K562 (cell line): ENCODE measurements around the gene ANKS3. TPM values are rescaled to one million over a fixed set of nuclear protein-coding genes. Genes with fewer than 3 reads are reported as not detected.

Experiments used
- BCOR ChIP-seq: fragments of 450-650 bp; IDR thresholded peaks from 2 replicates; pipeline ENCODE4 v1.6.1; 2016
- CREB3L1 ChIP-seq: fragments of 450-650 bp; IDR thresholded peaks from 2 replicates; pipeline ENCODE4 v1.6.1; 2014; ENCODE audit warnings: low read depth, mild to moderate bottlenecking, moderate library complexity, borderline replicate concordance
- DNMT1 ChIP-seq: fragments of 450-650 bp; IDR thresholded peaks from 2 replicates; pipeline ENCODE4 v1.6.1; 2016; ENCODE audit warnings: antibody characterized with exemption, mild to moderate bottlenecking
- ESRRB ChIP-seq: fragments of 250-450 bp; sonication (Bioruptor Pico); IDR thresholded peaks from 2 replicates; pipeline ENCODE4 v1.5.0; 2020; ENCODE audit warnings: mild to moderate bottlenecking, moderate library complexity, borderline replicate concordance
- MEIS2 ChIP-seq: fragments of 450-650 bp; IDR thresholded peaks from 2 replicates; pipeline ENCODE4 v1.6.1; 2014; ENCODE audit warnings: mild to moderate bottlenecking; ENCODE audit not compliant: partially characterized antibody
- MNT ChIP-seq, 2 experiments: fragments of 450-650 bp; conservative IDR thresholded peaks; 2 replicates each; pipeline ENCODE4 v1.6.1; 2017; ENCODE audit warnings: mild to moderate bottlenecking in 2 of 2, moderate library complexity in 2 of 2
- POLR2A ChIP-seq: fragments of 450-650 bp; conservative IDR thresholded peaks from 2 replicates; pipeline ENCODE4 v1.6.1; 2016
- RBM22 ChIP-seq: fragments of 200-400 bp; formaldehyde crosslinking; IDR thresholded peaks from 2 replicates; pipeline ENCODE4 v1.6.1; 2018; ENCODE audit warnings: low read length, low read depth; ENCODE audit not compliant: poor library complexity, severe bottlenecking
- REST ChIP-seq, 2 experiments: fragments of 450-650 bp; formaldehyde crosslinking in 1 of 2; IDR thresholded peaks; 2 replicates each; pipeline versions ENCODE4 v1.4.0 to v1.6.1; 2014 to 2020; ENCODE audit warnings: mild to moderate bottlenecking in 2 of 2, borderline replicate concordance in 1 of 2, low read depth in 1 of 2
- SETDB1 ChIP-seq: IDR thresholded peaks from one replicate; pipeline ENCODE4 v1.6.1; 2012; ENCODE audit warnings: low read length, control low read depth, inconsistent platforms
- SP2 ChIP-seq: IDR thresholded peaks from 2 replicates; pipeline ENCODE4 v1.6.1; 2011; ENCODE audit warnings: mild to moderate bottlenecking, low read depth, low read length, moderate library complexity; ENCODE audit not compliant: poor library complexity, severe bottlenecking; ENCODE audit errors: extremely low read depth
- SRSF9 ChIP-seq: fragments of 200-400 bp; formaldehyde crosslinking; IDR thresholded peaks from 2 replicates; pipeline ENCODE4 v1.6.1; 2017; ENCODE audit warnings: low read depth, low read length, borderline replicate concordance
- TARDBP ChIP-seq: fragments of 450-650 bp; IDR thresholded peaks from 2 replicates; pipeline ENCODE4 v1.6.1; 2016
- ZBTB7A ChIP-seq: IDR thresholded peaks from 2 replicates; pipeline ENCODE4 v1.6.1; 2011; ENCODE audit warnings: low read depth, mild to moderate bottlenecking, low read length, moderate library complexity, borderline replicate concordance; ENCODE audit not compliant: control insufficient read depth
- ZSCAN32 ChIP-seq: fragments of 450-650 bp; formaldehyde crosslinking; IDR thresholded peaks from 2 replicates; pipeline ENCODE4 v1.4.0; 2020; ENCODE audit warnings: mild to moderate bottlenecking, moderate library complexity
- polyA plus RNA-seq, 8 experiments: library from polyadenylated mRNA; depleted of rRNA in 4 of 8; stranded (reverse) in 5 of 8; unstranded in 3 of 8; fragments of >200 nt; fragmentation: Nextera tagmentation in 2 of 8; fragmentation: Illumina TruSeq in 1 of 8; extraction: Ambion mirVana in 2 of 8; extraction: Trizol in 1 of 8; gene quantifications; 2 replicates each; pipeline versions ENCODE4 v1.2.1 to v1.2.3, GENCODE V29; 2011 to 2014; ENCODE audit warnings: inconsistent platforms in 1 of 8, missing spikeins in 1 of 8
- total RNA-seq, 7 experiments: library from RNA; depleted of rRNA in 6 of 7; stranded (reverse); fragments of >200 nt in 6 of 7; fragmentation: Illumina TruSeq in 2 of 7; extraction: Trizol in 2 of 7; gene quantifications; 2 replicates each; pipeline versions ENCODE4 v1.2.1 to v1.2.3, GENCODE V29; 2011 to 2021; ENCODE audit warnings: low replicate concordance in 1 of 7

ANKS3 gene
- total and polyA plus RNA-seq, 9 of the 15 experiments (the other 6 are each of a cell fraction or from before 2014, with no cell fraction given): 0.43 to 25.7 (median 14.8) TPM

GRCh38 chr16:4693296-4693955 lies 40.6 kb downstream of the ANKS3 start, which contains the start of gene NUDT16L1 (continued):
- TF ChIP-seq ESRRB (CRISPR knock-in tag): no peak
- no peak for TF ChIP-seq SETDB1
- no peak for TF ChIP-seq DNMT1
- TF ChIP-seq TARDBP: peak; percentile 37; the same call in 1 of the 2 replicates
- TF ChIP-seq BCOR: no peak
- peak; percentile 22; the same call in 1 of the 2 replicates for TF ChIP-seq ZBTB7A
- TF ChIP-seq MNT (conservative IDR thresholded peaks at IDR 0.05): peak in 1 of 2 experiments; percentile 13; a peak in 2 of 4 replicates
- TF ChIP-seq RBM22: no peak
- TF ChIP-seq REST (IDR thresholded peaks at IDR 0.05; ENCODE audit: borderline replicate concordance): peak; percentile 7; the same call in 1 of the 2 replicates
- TF ChIP-seq REST (CRISPR knock-in tag; IDR thresholded peaks at IDR 0.05; ENCODE audit: low read depth): no peak
- TF ChIP-seq SRSF9: no peak
- TF ChIP-seq CREB3L1: 0 out of 2 replicates have a peak, but pooled peaks have one; percentile 25
- peak; percentile 66 for TF ChIP-seq MEIS2
- TF ChIP-seq SP2: peak; percentile 71
- peak; percentile 75 for TF ChIP-seq POLR2A
- no peak for TF ChIP-seq ZSCAN32
